Measurements from ENCODE around the gene NPAS2. TPM values are rescaled to one million over a fixed set of nuclear protein-coding genes. Genes with fewer than 3 reads are reported as not detected.

The NPAS2 gene
- total RNA-seq, 2 donors from 2014 or later: 24.2 to 45.8 TPM

- DNase-seq (ENCODE audit: low spot score): no peak
- TF ChIP-seq CTCF (IDR thresholded peaks at IDR 0.05): no peak
- no peak for TF ChIP-seq POLR2AphosphoS5 (IDR thresholded peaks at IDR 0.05)
- TF ChIP-seq POLR2A (IDR thresholded peaks at IDR 0.05): no peak
- no peaks in the 10 kb centered on the region for H3K9me3 ChIP-seq
- no peaks in the 10 kb centered on the region for H3K4me1 ChIP-seq (replicated peaks)
- intact Hi-C loops (cut with DNase I): no loop called here
- 94% methylated on average over 6 of the region's 6 CpGs for WGBS
- H3K4me3 ChIP-seq: no peak overlapping the region
- no peaks in the 10 kb centered on the region for H3K36me3 ChIP-seq
- no peaks in the 10 kb centered on the region for H3K27me3 ChIP-seq (replicated peaks; ENCODE audit: insufficient read depth)
- no peak overlapping the region for H3K27ac ChIP-seq
Measured at GRCh38 chr2:100954044-100954420, 134.1 kb downstream of the NPAS2 start.

GRCh38 chr2:100955226-100955625, 135.3 kb downstream of the NPAS2 start:
- H3K27ac ChIP-seq: no peak overlapping the region
- H3K4me1 ChIP-seq (replicated peaks): no peaks in the 10 kb centered on the region
- H3K27me3 ChIP-seq (replicated peaks; ENCODE audit: insufficient read depth): no peaks in the 10 kb centered on the region
- DNase-seq (ENCODE audit: low spot score): no peak
- TF ChIP-seq POLR2AphosphoS5 (IDR thresholded peaks at IDR 0.05) (no peak), CTCF (IDR thresholded peaks at IDR 0.05) (no peak), POLR2A (IDR thresholded peaks at IDR 0.05) (no peak)
- no peaks in the 10 kb centered on the region for H3K36me3 ChIP-seq
- intact Hi-C loops (cut with DNase I): no loop called here
- H3K9me3 ChIP-seq: no peaks in the 10 kb centered on the region
- 97% methylated on average over 4 of the region's 4 CpGs for WGBS
- H3K4me3 ChIP-seq: no peak overlapping the region

GRCh38 chr2:100956081-100956480, 136.1 kb downstream of the NPAS2 start:
- no peak overlapping the region for H3K4me3 ChIP-seq
- no peak overlapping the region for H3K27ac ChIP-seq
- H3K9me3 ChIP-seq: no peaks in the 10 kb centered on the region
- intact Hi-C loops (cut with DNase I): no loop called here
- H3K36me3 ChIP-seq: no peaks in the 10 kb centered on the region
- DNase-seq (ENCODE audit: low spot score): no peak
- TF ChIP-seq POLR2A (IDR thresholded peaks at IDR 0.05) (no peak), CTCF (IDR thresholded peaks at IDR 0.05) (no peak), POLR2AphosphoS5 (IDR thresholded peaks at IDR 0.05) (no peak)
- 100% methylated on average over 5 of the region's 5 CpGs for WGBS
- H3K4me1 ChIP-seq (replicated peaks): no peaks in the 10 kb centered on the region
- no peaks in the 10 kb centered on the region for H3K27me3 ChIP-seq (replicated peaks; ENCODE audit: insufficient read depth)

- TF ChIP-seq POLR2AphosphoS5 (IDR thresholded peaks at IDR 0.05): peak; percentile 71
- no peak for TF ChIP-seq CTCF (IDR thresholded peaks at IDR 0.05)
- no peak for TF ChIP-seq POLR2A (IDR thresholded peaks at IDR 0.05)
- peak; percentile 77 for DNase-seq (ENCODE audit: low spot score)
- WGBS: 30% methylated on average over 16 of the region's 16 CpGs
- H3K9me3 ChIP-seq: no peaks in the 10 kb centered on the region
- no peaks in the 10 kb centered on the region for H3K27me3 ChIP-seq (replicated peaks; ENCODE audit: insufficient read depth)
- intact Hi-C loops (cut with DNase I): no loop called here
- H3K4me3 ChIP-seq: no peak overlapping the region
- H3K4me1 ChIP-seq (replicated peaks): no peaks in the 10 kb centered on the region
- H3K27ac ChIP-seq: peak overlapping the region in 1 of 2 donors; percentile 15
- H3K36me3 ChIP-seq: no peaks in the 10 kb centered on the region
Measured at GRCh38 chr2:100957996-100958653, 138.2 kb downstream of the NPAS2 start.

GRCh38 chr2:100959225-100959880, 139.4 kb downstream of the NPAS2 start:
- H3K4me1 ChIP-seq (replicated peaks): no peaks in the 10 kb centered on the region
- no peaks in the 10 kb centered on the region for H3K36me3 ChIP-seq
- TF ChIP-seq CTCF (IDR thresholded peaks at IDR 0.05): no peak
- TF ChIP-seq POLR2AphosphoS5 (IDR thresholded peaks at IDR 0.05): peak; percentile 19
- WGBS: 28% methylated on average over 6 of the region's 6 CpGs
- intact Hi-C loops (cut with DNase I): no loop called here
- H3K27me3 ChIP-seq (replicated peaks; ENCODE audit: insufficient read depth): no peaks in the 10 kb centered on the region
- H3K27ac ChIP-seq: no peak overlapping the region
- no peaks in the 10 kb centered on the region for H3K9me3 ChIP-seq
- H3K4me3 ChIP-seq: no peak overlapping the region
- no peak for DNase-seq (ENCODE audit: low spot score)
